A549 (cell line): Measurements from ENCODE around the gene PARM1.

Experiments
- ELK1 ChIP-seq: fragments of 150-350 bp; IDR thresholded peaks from 2 replicates; pipeline ENCODE4 v1.6.1; 2014; ENCODE audit warnings: low read depth, mild to moderate bottlenecking, low read length
- EP300 ChIP-seq, 2 experiments: fragments of >200 bp; sonication (Bioruptor Twin); formaldehyde crosslinking; IDR thresholded peaks; 2 replicates in 1 of 2; 3 replicates in 1 of 2; pipeline ENCODE4 v1.6.1; 2016 to 2017
- PHF8 ChIP-seq: fragments of 200-600 bp; sonication (generic); IDR thresholded peaks from 2 replicates; pipeline ENCODE4 v1.6.1; 2016; ENCODE audit warnings: low read depth, mild to moderate bottlenecking, antibody characterized with exemption, moderate library complexity, borderline replicate concordance
- POLR2A ChIP-seq: IDR thresholded peaks from 2 replicates; pipeline ENCODE4 v1.6.1; 2012; ENCODE audit warnings: mild to moderate bottlenecking, low read length
- RNF2 ChIP-seq: fragments of 200-600 bp; sonication (generic); IDR thresholded peaks from 2 replicates; pipeline ENCODE4 v1.6.1; 2016; ENCODE audit warnings: low read depth, mild to moderate bottlenecking, antibody characterized with exemption, moderate library complexity, borderline replicate concordance
- SMC3 ChIP-seq: fragments of >200 bp; sonication (Bioruptor Twin); formaldehyde crosslinking; IDR thresholded peaks from 3 replicates; pipeline ENCODE4 v1.6.1; 2018; ENCODE audit warnings: inconsistent platforms
- ZC3H11A ChIP-seq: fragments of 450-650 bp; IDR thresholded peaks from 2 replicates; pipeline ENCODE4 v1.6.1; 2014; ENCODE audit warnings: antibody characterized with exemption, mild to moderate bottlenecking
- TF ChIP-seq, protein P1 (sequence below): fragments of >200 bp; sonication (Bioruptor Twin); formaldehyde crosslinking; IDR thresholded peaks from 3 replicates; pipeline ENCODE4 v1.5.1; 2016

GRCh38 chr4:75040703-75041102 is 107.8 kb downstream of the PARM1 start:
- TF ChIP-seq RNF2 (no peak), ZC3H11A (no peak), EP300 (IDR thresholded peaks at IDR 0.05) (no peak), POLR2A (no peak), SMC3 (no peak), ELK1 (no peak), PHF8 (no peak)
- TF ChIP-seq, protein P1, sequence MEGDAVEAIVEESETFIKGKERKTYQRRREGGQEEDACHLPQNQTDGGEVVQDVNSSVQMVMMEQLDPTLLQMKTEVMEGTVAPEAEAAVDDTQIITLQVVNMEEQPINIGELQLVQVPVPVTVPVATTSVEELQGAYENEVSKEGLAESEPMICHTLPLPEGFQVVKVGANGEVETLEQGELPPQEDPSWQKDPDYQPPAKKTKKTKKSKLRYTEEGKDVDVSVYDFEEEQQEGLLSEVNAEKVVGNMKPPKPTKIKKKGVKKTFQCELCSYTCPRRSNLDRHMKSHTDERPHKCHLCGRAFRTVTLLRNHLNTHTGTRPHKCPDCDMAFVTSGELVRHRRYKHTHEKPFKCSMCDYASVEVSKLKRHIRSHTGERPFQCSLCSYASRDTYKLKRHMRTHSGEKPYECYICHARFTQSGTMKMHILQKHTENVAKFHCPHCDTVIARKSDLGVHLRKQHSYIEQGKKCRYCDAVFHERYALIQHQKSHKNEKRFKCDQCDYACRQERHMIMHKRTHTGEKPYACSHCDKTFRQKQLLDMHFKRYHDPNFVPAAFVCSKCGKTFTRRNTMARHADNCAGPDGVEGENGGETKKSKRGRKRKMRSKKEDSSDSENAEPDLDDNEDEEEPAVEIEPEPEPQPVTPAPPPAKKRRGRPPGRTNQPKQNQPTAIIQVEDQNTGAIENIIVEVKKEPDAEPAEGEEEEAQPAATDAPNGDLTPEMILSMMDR = no peak
